SU-DHL-6 (cell line): ENCODE results near the gene LTBP1.

ENCODE experiments used
- CTCF ChIP-seq: fragments of 200-600 bp; sonication (generic); IDR thresholded peaks from one replicate; pipeline ENCODE4 v1.5.1; 2017; ENCODE audit warnings: antibody characterized with exemption, mild to moderate bottlenecking, low read length, moderate library complexity; ENCODE audit not compliant: insufficient read depth, poor library complexity, severe bottlenecking
- EZH2phosphoT487 ChIP-seq: fragments of 200-600 bp; sonication (generic), shearing (Covaris generic); conservative IDR thresholded peaks from 2 replicates; pipeline ENCODE4 v1.6.1; 2018; ENCODE audit warnings: mild to moderate bottlenecking, antibody characterized with exemption, low read length, moderate library complexity, mixed read lengths

- TF ChIP-seq CTCF (no peak), EZH2phosphoT487 (no peak)
Observed at GRCh38 chr2:33188799-33189198, 242.0 kb downstream of the LTBP1 start.
